Fibroblast of pulmonary artery (primary cell): ENCODE measurements around the gene TBC1D1.

Experiments
- DNase-seq: peaks from one replicate; pipeline ENCODE4 v3.0.0-alpha.2; 2010; ENCODE audit warnings: low read depth
- H3K4me3 ChIP-seq: replicated peaks from 2 replicates; pipeline ENCODE4 v1.5.1; 2011; ENCODE audit warnings: low read depth, mild to moderate bottlenecking, control low read depth, low read length, moderate library complexity
- TF ChIP-seq, protein P1 (sequence below): IDR thresholded peaks from 2 replicates; pipeline ENCODE4 v1.5.1; 2011; ENCODE audit warnings: mild to moderate bottlenecking, control low read depth, low read length, inconsistent platforms; ENCODE audit errors: missing control alignments

TBC1D1 gene

DNA sequence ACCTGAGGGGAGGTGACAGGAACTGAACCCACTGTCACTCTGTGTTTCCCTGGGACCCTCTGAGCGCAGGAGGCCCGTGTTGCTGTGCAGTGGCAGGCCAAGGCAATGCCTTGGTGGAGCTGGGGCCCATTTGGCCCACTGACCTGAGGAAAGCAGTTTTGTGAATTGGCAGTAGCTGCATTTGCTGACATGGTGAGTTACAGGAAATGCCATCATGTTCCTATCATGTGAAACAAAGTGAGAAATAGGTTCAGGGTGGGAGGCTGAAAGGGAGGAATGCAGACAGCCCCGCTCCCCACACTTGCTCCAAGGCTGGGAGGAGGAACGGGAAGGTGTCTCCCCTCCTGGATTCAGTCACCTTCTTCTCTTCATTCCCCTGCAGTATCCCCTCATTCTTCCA is 215.4 kb downstream of the TBC1D1 start:
- DNase-seq, result peak; percentile 87
- no peak overlapping the region for H3K4me3 ChIP-seq
- TF ChIP-seq, protein P1, sequence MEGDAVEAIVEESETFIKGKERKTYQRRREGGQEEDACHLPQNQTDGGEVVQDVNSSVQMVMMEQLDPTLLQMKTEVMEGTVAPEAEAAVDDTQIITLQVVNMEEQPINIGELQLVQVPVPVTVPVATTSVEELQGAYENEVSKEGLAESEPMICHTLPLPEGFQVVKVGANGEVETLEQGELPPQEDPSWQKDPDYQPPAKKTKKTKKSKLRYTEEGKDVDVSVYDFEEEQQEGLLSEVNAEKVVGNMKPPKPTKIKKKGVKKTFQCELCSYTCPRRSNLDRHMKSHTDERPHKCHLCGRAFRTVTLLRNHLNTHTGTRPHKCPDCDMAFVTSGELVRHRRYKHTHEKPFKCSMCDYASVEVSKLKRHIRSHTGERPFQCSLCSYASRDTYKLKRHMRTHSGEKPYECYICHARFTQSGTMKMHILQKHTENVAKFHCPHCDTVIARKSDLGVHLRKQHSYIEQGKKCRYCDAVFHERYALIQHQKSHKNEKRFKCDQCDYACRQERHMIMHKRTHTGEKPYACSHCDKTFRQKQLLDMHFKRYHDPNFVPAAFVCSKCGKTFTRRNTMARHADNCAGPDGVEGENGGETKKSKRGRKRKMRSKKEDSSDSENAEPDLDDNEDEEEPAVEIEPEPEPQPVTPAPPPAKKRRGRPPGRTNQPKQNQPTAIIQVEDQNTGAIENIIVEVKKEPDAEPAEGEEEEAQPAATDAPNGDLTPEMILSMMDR, result no peak

DNA sequence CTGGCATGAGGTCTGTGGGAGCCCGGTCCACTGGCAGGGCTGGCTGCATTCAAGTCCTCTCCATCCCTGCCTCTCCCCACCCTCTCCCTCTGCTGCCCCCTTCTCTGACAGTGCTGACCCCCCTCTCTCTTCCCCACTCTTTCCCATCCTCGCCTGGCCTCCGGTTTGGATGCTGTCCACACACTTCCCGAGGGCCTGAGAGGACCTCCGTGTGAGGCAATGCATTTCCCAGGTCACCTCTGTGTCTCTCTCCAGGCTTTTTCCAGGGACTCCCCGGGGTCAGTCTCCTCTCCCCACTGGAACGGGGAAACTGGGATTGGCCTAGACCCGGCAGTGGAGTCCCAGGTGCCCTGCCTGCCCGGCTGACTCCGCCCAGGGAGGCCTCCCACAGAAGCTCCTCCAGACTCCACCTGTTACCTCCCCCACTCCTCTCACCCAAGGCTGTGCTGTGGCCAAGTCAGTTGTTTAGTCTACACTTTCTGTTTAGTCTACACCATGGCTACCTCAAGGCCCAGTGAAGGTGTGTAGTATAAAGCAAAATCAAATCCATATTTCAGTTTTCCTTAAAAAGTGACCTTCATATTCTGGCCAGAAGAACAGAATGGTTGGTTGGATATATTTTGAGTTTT is 216.1 kb downstream of the TBC1D1 start:
- DNase-seq, result no peak
- TF ChIP-seq, protein P1, result no peak
- H3K4me3 ChIP-seq, result no peak overlapping the region

DNA sequence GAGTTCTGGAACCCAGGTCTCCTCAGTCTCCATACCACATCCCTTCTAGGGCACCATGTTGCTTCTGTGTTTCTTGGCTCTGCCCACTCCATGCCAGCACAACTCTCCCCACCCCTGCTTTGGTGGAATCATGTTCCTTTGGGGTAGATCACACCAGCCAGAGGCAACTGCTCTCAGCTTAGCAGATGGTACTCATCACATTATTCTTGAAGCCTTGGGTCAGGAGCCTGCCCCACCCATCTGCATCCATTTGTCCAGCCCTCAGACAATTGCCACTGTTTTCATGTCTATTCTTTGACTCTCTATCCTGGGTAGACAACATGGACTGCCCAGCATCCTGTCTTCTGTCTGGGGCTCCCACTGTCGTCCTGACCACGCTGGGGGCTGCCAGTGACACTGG is 216.9 kb downstream of the TBC1D1 start:
- H3K4me3 ChIP-seq, result no peak overlapping the region
- TF ChIP-seq, protein P1, result no peak

DNA sequence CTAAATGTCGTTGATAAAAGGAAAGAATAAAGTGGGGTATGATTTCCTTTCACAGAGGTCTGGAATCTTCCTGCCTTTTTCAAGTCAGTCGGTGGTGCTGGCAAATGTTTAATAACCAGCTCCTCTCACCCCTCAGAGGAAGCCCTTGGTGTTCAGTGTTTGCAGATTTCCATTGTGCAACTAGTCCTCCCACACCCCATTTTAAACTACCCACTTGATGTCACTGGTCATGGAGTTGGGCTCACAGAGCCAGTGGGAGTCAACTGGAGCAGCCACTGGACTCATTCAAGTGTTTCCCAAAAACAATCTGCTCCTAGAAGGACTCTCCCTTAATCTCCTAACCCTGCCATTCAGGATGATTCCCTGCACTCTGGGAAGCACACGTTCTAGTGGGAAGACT is 218.5 kb downstream of the TBC1D1 start:
- no peak overlapping the region for H3K4me3 ChIP-seq
- no peak for DNase-seq
- TF ChIP-seq, protein P1, result no peak

More for the DNA sequence above, 216.9 kb downstream of the TBC1D1 start:
- DNase-seq, result no peak

DNA sequence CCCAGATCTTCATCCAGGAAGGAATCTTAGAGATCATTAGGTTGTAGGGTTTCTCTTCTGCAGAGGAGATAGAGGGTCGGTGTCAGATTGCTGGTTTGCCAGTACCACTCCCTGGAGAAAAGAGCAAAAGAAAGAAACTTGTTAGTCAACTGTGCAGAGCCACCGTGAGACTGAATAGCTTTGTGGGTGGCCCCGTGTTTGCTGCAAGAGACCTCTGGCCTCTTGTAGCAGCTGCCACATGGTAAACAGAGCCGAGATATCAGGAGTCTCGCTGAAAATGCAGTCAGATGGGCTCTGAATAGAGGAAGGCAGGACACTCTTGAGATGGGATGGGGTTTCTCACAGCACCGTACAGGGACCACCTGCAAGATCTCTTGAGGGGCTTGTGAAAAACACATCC is 219.0 kb downstream of the TBC1D1 start:
- no peak for DNase-seq
- TF ChIP-seq, protein P1, result no peak
- no peak overlapping the region for H3K4me3 ChIP-seq

DNA sequence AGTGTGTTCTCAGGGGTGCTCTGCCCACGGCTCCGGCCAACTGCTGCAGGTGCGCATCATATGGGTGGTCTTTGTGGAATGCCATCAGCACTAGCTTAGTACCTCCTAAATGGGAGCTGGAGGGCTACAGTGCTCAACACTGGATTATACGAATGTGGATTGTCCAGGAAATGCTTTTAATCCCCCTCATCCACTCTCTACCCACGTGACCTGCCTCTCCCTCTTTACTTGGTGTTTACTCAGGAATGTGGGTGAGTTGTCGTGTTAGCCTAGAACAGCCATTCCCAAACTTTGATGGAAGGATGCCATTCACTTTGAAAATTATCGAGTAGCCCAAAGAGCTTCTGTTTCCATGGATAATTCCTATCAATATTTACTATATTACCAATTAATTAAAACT is 220.1 kb downstream of the TBC1D1 start:
- TF ChIP-seq, protein P1, result no peak
- no peak overlapping the region for H3K4me3 ChIP-seq
- no peak for DNase-seq

DNA sequence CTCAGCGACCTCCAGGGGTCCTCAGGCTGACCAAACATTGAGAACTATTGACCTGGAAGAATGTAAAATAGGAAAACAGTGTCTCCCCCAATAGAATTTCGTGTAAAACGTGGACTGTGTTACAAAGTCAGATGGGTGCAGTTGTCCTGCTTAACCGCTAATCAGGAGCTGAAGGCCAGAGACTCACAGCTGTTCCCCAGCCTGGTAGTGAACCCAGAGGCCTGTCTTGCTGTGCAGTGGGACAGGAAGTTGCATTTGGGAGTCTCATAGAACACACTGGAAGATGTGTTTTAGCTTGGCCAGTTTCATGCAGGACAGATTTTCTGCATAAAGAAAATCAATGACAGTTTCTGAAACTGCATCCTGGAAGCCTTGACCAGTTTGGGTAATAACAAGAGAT is 220.8 kb downstream of the TBC1D1 start:
- DNase-seq, result no peak
- TF ChIP-seq, protein P1, result no peak
- H3K4me3 ChIP-seq, result no peak overlapping the region
